NT2/D1 (cell line): ENCODE results near the gene SLC39A11.
"Not testable (repeated sequence)": the region's sequence is repeated elsewhere in the genome, so short reads cannot be mapped to it uniquely, and the experiment has no call there.

ENCODE experiments used
- DNase-seq: peaks from one replicate; pipeline ENCODE4 v3.0.0-alpha.2; 2011; ENCODE audit warnings: low read depth, low spot score
- H3K27me3 ChIP-seq: 2 replicates; pipeline ENCODE4 v1.6.0; 2011; ENCODE audit warnings: mild to moderate bottlenecking; ENCODE audit not compliant: insufficient read length, insufficient read depth
- H3K36me3 ChIP-seq: 2 replicates; pipeline ENCODE4 v1.6.1; 2011; ENCODE audit warnings: mild to moderate bottlenecking, low read length, mixed read lengths; ENCODE audit not compliant: insufficient read depth, insufficient read length
- H3K4me1 ChIP-seq: 2 replicates; pipeline ENCODE4 v1.5.1; 2011; ENCODE audit not compliant: insufficient read depth, insufficient read length
- H3K4me3 ChIP-seq: 2 replicates; pipeline ENCODE4 v1.5.1; 2011; ENCODE audit warnings: low read depth; ENCODE audit not compliant: insufficient read length
- H3K9ac ChIP-seq: 2 replicates; pipeline ENCODE4 v1.6.0; 2011; ENCODE audit warnings: low read depth; ENCODE audit not compliant: insufficient read length
- H3K9me3 ChIP-seq: 2 replicates; pipeline ENCODE4 v1.5.1; 2011; ENCODE audit warnings: mild to moderate bottlenecking, low read length; ENCODE audit not compliant: insufficient read depth
- SUZ12 ChIP-seq: IDR thresholded peaks from 2 replicates; pipeline ENCODE4 v1.6.1; 2011; ENCODE audit not compliant: insufficient read length, insufficient read depth; ENCODE audit errors: extremely low read depth
- YY1 ChIP-seq: IDR thresholded peaks from 2 replicates; pipeline ENCODE4 v1.6.1; 2011; ENCODE audit not compliant: insufficient read length, insufficient read depth
- ZNF274 ChIP-seq: IDR thresholded peaks from 2 replicates; pipeline ENCODE4 v1.6.1; 2011; ENCODE audit warnings: mild to moderate bottlenecking, low read depth, low read length

Gene SLC39A11

DNA sequence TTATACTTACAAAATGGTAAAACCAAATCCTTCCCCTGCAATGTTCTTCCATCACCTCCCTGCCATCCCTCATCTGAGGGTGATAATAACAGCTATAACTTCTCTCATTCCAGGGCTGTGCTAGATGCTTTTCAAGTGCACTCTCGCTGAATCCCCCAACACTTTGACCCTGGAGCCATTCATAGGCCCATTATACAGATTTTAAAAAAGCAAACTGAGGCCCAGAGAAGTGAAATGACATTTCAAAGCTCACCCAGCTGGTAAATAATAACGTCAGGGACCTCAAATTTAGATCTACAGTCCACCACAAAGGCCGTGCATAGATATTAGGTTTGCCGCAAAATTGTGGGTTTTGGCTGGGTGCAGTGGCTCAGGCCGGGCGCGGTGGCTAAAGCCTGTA lies 378.8 kb downstream of the SLC39A11 start:
- no peak for DNase-seq
- Histone ChIP-seq H3K36me3 (no peaks in the 10 kb centered on the region), H3K9me3 (peaks cover 18% of the 10 kb centered on the region), H3K4me3 (no peak overlapping the region), H3K4me1 (peaks cover 2% of the 10 kb centered on the region), H3K27me3 (no peaks in the 10 kb centered on the region), H3K9ac (no peak overlapping the region)
- TF ChIP-seq ZNF274 (no peak), SUZ12 (no peak), YY1 (no peak)

DNA sequence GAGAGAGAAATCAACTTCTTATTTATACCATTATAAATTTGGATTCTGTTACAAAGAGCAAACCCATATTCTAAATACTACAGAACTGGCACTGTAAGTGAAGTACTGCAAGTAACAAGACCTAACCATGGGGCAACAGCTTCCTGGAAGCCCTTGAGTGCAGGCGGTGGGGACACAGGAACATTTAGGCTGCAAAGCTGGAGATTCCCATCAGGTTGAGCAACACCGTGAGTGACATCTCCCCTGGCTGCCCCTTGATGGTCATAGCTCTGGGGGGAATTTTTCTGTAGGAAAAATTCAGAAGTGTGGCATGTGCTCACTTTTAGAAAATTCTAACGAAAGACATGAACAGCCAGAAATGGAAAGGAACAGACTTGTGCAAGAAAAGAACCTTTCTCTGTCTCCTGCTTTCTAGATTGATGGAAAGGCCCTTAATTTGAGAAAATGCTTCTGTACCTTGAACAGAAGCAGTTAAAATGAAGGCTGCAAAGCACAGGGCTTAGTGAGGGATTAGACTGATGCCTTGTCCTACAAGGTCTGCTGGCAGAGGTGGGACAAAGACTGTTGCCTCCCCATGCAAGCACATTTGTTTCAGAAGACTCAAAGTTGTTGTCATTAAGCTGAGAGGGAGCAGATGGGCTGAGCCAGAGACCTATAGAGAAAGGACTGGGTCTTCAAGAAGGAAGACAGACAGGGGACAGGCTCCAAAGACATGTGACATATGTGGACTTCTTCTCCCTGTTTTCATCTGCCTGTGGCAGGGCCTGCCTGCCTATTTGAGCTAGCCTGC lies 380.8 kb downstream of the SLC39A11 start:
- DNase-seq: no peak
- Histone ChIP-seq H3K9ac (no peak overlapping the region), H3K9me3 (peaks cover 25% of the 10 kb centered on the region), H3K4me1 (peaks cover 2% of the 10 kb centered on the region), H3K4me3 (no peak overlapping the region), H3K36me3 (no peaks in the 10 kb centered on the region), H3K27me3 (no peaks in the 10 kb centered on the region)
- no peak for TF ChIP-seq SUZ12
- no peak for TF ChIP-seq ZNF274
- no peak for TF ChIP-seq YY1

DNA sequence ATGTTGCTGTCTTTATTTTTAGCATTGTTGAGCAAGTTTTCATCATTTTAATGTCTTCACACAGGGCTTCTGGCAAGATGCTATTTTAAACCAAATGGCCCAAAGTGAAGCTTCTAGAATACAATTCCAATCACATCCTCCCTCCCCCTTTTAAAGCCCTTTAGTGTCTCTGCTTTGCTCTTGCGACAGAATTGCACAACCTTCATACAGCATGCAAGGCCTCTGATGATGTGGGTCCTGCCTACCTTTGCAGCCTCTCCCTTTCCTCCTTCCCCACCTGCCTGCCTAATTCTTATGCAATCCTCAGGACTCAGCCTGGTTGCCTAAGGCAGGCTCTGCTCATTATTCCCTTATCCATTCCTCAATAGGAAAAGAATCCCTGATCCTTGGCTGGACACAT lies 381.7 kb downstream of the SLC39A11 start:
- Histone ChIP-seq H3K27me3 (no peaks in the 10 kb centered on the region), H3K9ac (no peak overlapping the region), H3K9me3 (peaks cover 25% of the 10 kb centered on the region), H3K4me1 (no peaks in the 10 kb centered on the region), H3K36me3 (no peaks in the 10 kb centered on the region), H3K4me3 (no peak overlapping the region)
- TF ChIP-seq YY1 (no peak), SUZ12 (no peak), ZNF274 (no peak)
- no peak for DNase-seq

DNA sequence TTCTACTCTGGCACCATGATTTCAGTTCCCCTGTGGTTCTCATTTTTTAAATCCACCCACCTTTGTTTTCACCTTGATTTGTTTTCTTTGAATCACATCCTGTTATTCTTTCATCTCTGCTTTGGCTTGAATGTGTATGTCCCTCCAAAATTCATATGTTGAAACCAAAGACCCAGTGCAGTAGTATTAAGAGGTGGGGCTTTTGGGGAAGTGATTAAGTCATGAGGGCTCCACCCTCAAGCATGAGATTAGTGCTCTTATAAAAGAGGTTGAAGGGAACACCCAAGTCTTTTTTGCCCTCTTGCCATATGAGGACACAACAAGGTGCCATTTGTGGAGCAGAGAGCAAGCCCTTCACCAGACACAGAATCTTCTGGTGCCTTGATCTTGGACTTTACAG lies 382.3 kb downstream of the SLC39A11 start:
- DNase-seq: no peak
- Histone ChIP-seq H3K4me1 (no peaks in the 10 kb centered on the region), H3K36me3 (no peaks in the 10 kb centered on the region), H3K4me3 (no peak overlapping the region), H3K27me3 (no peaks in the 10 kb centered on the region), H3K9me3 (peaks cover 25% of the 10 kb centered on the region), H3K9ac (no peak overlapping the region)
- no peak for TF ChIP-seq SUZ12
- no peak for TF ChIP-seq YY1
- no peak for TF ChIP-seq ZNF274

DNA sequence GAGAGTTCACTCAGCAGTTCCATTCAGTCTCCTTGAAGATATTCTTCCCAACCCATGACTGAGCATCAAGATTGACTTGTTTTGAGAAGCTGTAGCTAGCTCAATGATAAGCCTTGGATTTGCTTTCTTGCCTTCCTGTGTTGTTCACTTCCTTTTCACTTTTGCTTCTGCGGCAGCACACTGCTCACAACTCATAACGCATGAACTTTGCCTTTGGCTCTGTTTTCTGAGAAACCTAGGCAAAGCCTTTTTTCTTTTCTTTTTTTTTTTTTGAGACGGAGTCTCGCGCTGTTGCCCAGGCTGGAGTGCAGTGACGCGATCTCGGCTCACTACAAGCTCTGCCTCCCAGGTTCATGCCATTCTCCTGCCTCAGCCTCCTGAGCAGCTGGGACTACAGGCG lies 383.8 kb downstream of the SLC39A11 start:
- DNase-seq, H3K4me3 ChIP-seq, H3K9ac ChIP-seq, H3K36me3 ChIP-seq, H3K4me1 ChIP-seq, H3K27me3 ChIP-seq: not testable (repeated sequence)
- peaks cover 25% of the 10 kb centered on the region for H3K9me3 ChIP-seq

DNA sequence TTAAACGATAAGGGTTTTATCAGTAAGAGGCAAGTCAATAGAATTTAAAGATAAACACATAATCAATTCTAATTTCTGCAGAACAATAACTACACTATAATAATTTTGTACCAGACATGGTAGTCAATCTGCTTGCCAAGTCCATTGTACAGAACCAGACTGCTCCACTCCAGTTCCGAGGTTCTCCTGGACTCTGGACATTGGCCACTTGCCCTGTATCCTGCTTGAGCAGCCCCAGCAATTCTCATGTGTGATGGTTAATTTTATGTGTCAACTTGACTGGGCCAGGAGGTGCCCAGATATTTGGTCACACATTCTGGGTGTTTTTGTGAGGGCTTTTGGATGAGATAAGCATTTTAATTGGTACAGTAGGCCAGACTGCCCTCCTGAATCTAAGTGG lies 384.6 kb downstream of the SLC39A11 start:
- Histone ChIP-seq H3K9me3 (peaks cover 25% of the 10 kb centered on the region), H3K36me3 (no peaks in the 10 kb centered on the region), H3K4me3 (no peak overlapping the region), H3K27me3 (no peaks in the 10 kb centered on the region), H3K4me1 (no peaks in the 10 kb centered on the region), H3K9ac (no peak overlapping the region)
- no peak for DNase-seq
- TF ChIP-seq YY1 (no peak), ZNF274 (no peak), SUZ12 (no peak)

DNA sequence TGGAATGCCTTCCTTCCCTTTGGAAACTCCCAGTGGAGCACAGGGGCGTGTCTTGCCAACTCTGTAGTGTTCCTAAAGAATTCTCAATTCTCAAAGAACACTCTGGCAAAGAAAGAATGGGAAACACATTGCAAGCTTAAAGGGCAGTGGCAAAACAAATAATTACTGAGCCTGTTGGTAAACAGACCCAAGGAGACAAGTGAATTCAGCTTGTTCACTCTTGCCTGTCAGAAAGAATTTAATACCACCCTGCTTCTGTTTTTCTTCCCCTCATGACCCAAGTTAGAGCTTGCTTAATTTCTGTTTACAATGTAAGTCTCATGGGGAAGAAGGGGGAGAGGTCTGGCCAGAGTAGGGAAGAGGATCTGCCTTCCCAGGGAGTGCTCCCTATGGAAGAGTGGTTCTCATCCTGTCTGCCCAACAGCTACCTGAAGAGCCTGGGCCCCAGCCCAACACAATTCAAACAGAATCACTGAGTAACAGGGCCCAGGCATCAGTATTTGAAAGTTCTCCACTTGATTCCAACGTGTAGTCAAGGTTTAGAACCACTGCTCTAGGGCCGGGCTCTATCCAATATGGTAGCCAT lies 386.0 kb downstream of the SLC39A11 start:
- no peak overlapping the region for H3K4me3 ChIP-seq
- H3K27me3 ChIP-seq: no peaks in the 10 kb centered on the region
- DNase-seq: no peak
- no peaks in the 10 kb centered on the region for H3K36me3 ChIP-seq
- H3K4me1 ChIP-seq: no peaks in the 10 kb centered on the region
- no peak overlapping the region for H3K9ac ChIP-seq
- peaks cover 24% of the 10 kb centered on the region for H3K9me3 ChIP-seq
- TF ChIP-seq ZNF274 (no peak), YY1 (no peak), SUZ12 (no peak)
